H9 (cell line): ENCODE results near the gene ASB18. TPM values are rescaled to one million over a fixed set of nuclear protein-coding genes. Genes with fewer than 3 reads are reported as not detected.

Experiments used
- DNase-seq: peaks from one replicate; pipeline ENCODE4 v3.0.0-alpha.2; 2017
- H2AFZ ChIP-seq: one replicate; pipeline ENCODE4 v1.6.1; 2013; ENCODE audit warnings: mild to moderate bottlenecking, low read length, control low read depth, moderate library complexity
- H2AK5ac ChIP-seq: 2 replicates; pipeline ENCODE4 v1.6.1; 2013; ENCODE audit warnings: low read length, control low read depth, mixed read lengths; ENCODE audit not compliant: insufficient read length
- H2BK120ac ChIP-seq: one replicate; pipeline ENCODE4 v1.6.1; 2013; ENCODE audit warnings: low read depth, mild to moderate bottlenecking, low read length, control low read depth, inconsistent platforms; ENCODE audit not compliant: poor library complexity, severe bottlenecking
- H2BK12ac ChIP-seq: 2 replicates; pipeline ENCODE4 v1.6.1; 2013; ENCODE audit warnings: low read length, control low read depth, mixed read lengths, low read depth; ENCODE audit not compliant: insufficient read length
- H2BK15ac ChIP-seq: 2 replicates; pipeline ENCODE4 v1.6.1; 2013; ENCODE audit warnings: low read depth, low read length, control low read depth
- H2BK20ac ChIP-seq: one replicate; pipeline ENCODE4 v1.6.1; 2013; ENCODE audit warnings: low read depth, mild to moderate bottlenecking, low read length, control low read depth, inconsistent platforms; ENCODE audit not compliant: poor library complexity, severe bottlenecking
- H2BK5ac ChIP-seq: 2 replicates; pipeline ENCODE4 v1.6.1; 2013; ENCODE audit warnings: low read length, control low read depth, mixed read lengths; ENCODE audit not compliant: insufficient read length
- H3K14ac ChIP-seq: 2 replicates; pipeline ENCODE4 v1.6.1; 2013; ENCODE audit warnings: low read length, control low read depth; ENCODE audit not compliant: insufficient read depth
- H3K18ac ChIP-seq: 2 replicates; pipeline ENCODE4 v1.6.1; 2013; ENCODE audit warnings: low read depth, mild to moderate bottlenecking, mixed read lengths, low read length, control low read depth; ENCODE audit not compliant: insufficient read length
- H3K23ac ChIP-seq: 2 replicates; pipeline ENCODE4 v1.6.1; 2013; ENCODE audit warnings: low read length, control low read depth, mixed read lengths, low read depth; ENCODE audit not compliant: insufficient read length
- H3K23me2 ChIP-seq: 2 replicates; pipeline ENCODE4 v1.6.1; 2013; ENCODE audit warnings: low read depth, mild to moderate bottlenecking, mixed read lengths, low read length, control low read depth; ENCODE audit not compliant: insufficient read length, poor library complexity, severe bottlenecking
- H3K27ac ChIP-seq: 2 replicates; pipeline ENCODE4 v1.5.1; 2013; ENCODE audit warnings: low read length, control low read depth, mixed read lengths, low read depth; ENCODE audit not compliant: insufficient read length
- H3K27me3 ChIP-seq: 2 replicates; pipeline ENCODE4 v1.6.1; 2013; ENCODE audit warnings: low read length, control low read depth, inconsistent platforms; ENCODE audit not compliant: insufficient read depth
- H3K4ac ChIP-seq: 2 replicates; pipeline ENCODE4 v1.6.1; 2013; ENCODE audit warnings: low read depth, mild to moderate bottlenecking, control low read depth, inconsistent platforms, low read length, moderate library complexity
- H3K4me1 ChIP-seq: 2 replicates; pipeline ENCODE4 v1.6.1; 2013; ENCODE audit warnings: low read length, control low read depth, inconsistent platforms; ENCODE audit not compliant: insufficient read depth
- H3K4me2 ChIP-seq: 2 replicates; pipeline ENCODE4 v1.6.1; 2013; ENCODE audit warnings: low read length, control low read depth, mixed read lengths; ENCODE audit not compliant: insufficient read length, insufficient read depth
- H3K56ac ChIP-seq: 2 replicates; pipeline ENCODE4 v1.6.1; 2013; ENCODE audit warnings: low read depth, mild to moderate bottlenecking, mixed read lengths, low read length, control low read depth; ENCODE audit not compliant: insufficient read length
- H3K79me1 ChIP-seq: 2 replicates; pipeline ENCODE4 v1.6.1; 2013; ENCODE audit warnings: low read depth, mild to moderate bottlenecking, moderate library complexity, low read length, control low read depth, inconsistent platforms; ENCODE audit not compliant: insufficient read depth, poor library complexity, severe bottlenecking
- H3K79me2 ChIP-seq: 2 replicates; pipeline ENCODE4 v1.6.1; 2013; ENCODE audit warnings: low read length, control low read depth, inconsistent platforms; ENCODE audit not compliant: insufficient read depth
- H3K9ac ChIP-seq: 2 replicates; pipeline ENCODE4 v1.6.1; 2013; ENCODE audit warnings: low read length, control low read depth, mixed read lengths; ENCODE audit not compliant: insufficient read length; ENCODE audit errors: extremely low read depth
- H3K9me3 ChIP-seq: one replicate; pipeline ENCODE4 v1.6.1; 2013; ENCODE audit warnings: low read depth, low read length, inconsistent platforms; ENCODE audit not compliant: control insufficient read depth
- H3T11ph ChIP-seq: one replicate; pipeline ENCODE4 v1.6.1; 2013; ENCODE audit warnings: mild to moderate bottlenecking, low read length, control low read depth, inconsistent platforms
- H4K20me1 ChIP-seq: one replicate; pipeline ENCODE4 v1.6.1; 2013; ENCODE audit not compliant: control insufficient read depth, insufficient read length, insufficient read depth
- H4K5ac ChIP-seq: 2 replicates; pipeline ENCODE4 v1.6.1; 2013; ENCODE audit warnings: low read depth, mild to moderate bottlenecking, mixed read lengths, low read length, control low read depth; ENCODE audit not compliant: insufficient read length
- H4K8ac ChIP-seq: replicated peaks from 2 replicates; pipeline ENCODE4 v1.6.1; 2013; ENCODE audit warnings: low read length, control low read depth, mixed read lengths, low read depth; ENCODE audit not compliant: insufficient read length
- H4K91ac ChIP-seq: 2 replicates; pipeline ENCODE4 v1.6.1; 2013; ENCODE audit warnings: low read depth, mild to moderate bottlenecking, moderate library complexity, mixed read lengths, low read length, control low read depth; ENCODE audit not compliant: insufficient read length
- H3K27ac Mint-ChIP-seq, 3 experiments: 2 replicates in 2 of 3; 3 replicates in 1 of 3; pipeline ENCODE4 v1.8.0; 2020 to 2021; ENCODE audit warnings: mixed read lengths in 3 of 3, mild to moderate bottlenecking in 1 of 3, moderate library complexity in 1 of 3
- H3K27me3 Mint-ChIP-seq: 2 replicates; pipeline ENCODE4 v1.8.0; 2021; ENCODE audit warnings: low read depth, mild to moderate bottlenecking, moderate library complexity, mixed read lengths
- H3K36me3 Mint-ChIP-seq, 3 experiments: 2 replicates in 2 of 3; 3 replicates in 1 of 3; pipeline ENCODE4 v1.8.0; 2020 to 2021; ENCODE audit warnings: low read depth in 3 of 3, mixed read lengths in 3 of 3; ENCODE audit not compliant: insufficient read depth in 1 of 3
- H3K4me1 Mint-ChIP-seq, 2 experiments: 2 replicates each; pipeline ENCODE4 v1.8.0; 2020; ENCODE audit warnings: mixed read lengths in 2 of 2
- H3K4me3 Mint-ChIP-seq, 2 experiments: 2 replicates in 1 of 2; 3 replicates in 1 of 2; pipeline ENCODE4 v1.8.0; 2020 to 2021; ENCODE audit warnings: mild to moderate bottlenecking in 2 of 2, mixed read lengths in 2 of 2, moderate library complexity in 1 of 2
- H3K9me3 Mint-ChIP-seq, 2 experiments: 2 replicates in 1 of 2; 3 replicates in 1 of 2; pipeline ENCODE4 v1.8.0; 2020; ENCODE audit warnings: mild to moderate bottlenecking in 2 of 2, mixed read lengths in 2 of 2, moderate library complexity in 1 of 2
- WGBS: extraction: QIAGEN DNeasy Blood & Tissue Kit; methylation state at CpG from one replicate; pipeline ENCODE4 v1.1.7; 2013; ENCODE audit warnings: missing lambda C conversion rate, low lambda C conversion rate, mixed read lengths; ENCODE audit not compliant: insufficient read length; ENCODE audit errors: extremely low coverage; 5-methylcytosine and 5-hydroxymethylcytosine counted together
- total RNA-seq: library from RNA; stranded (reverse); gene quantifications from 2 replicates; pipeline ENCODE4 v1.2.1, GENCODE V29; 2021
- TF ChIP-seq, protein P1 (sequence below): fragments of 200-600 bp; sonication (generic); conservative IDR thresholded peaks from 3 replicates; pipeline ENCODE4 v1.8.0; 2021; ENCODE audit warnings: antibody characterized with exemption, mild to moderate bottlenecking

The ASB18 gene
- total RNA-seq, 1 experiment from 2014 or later = not detected

DNA sequence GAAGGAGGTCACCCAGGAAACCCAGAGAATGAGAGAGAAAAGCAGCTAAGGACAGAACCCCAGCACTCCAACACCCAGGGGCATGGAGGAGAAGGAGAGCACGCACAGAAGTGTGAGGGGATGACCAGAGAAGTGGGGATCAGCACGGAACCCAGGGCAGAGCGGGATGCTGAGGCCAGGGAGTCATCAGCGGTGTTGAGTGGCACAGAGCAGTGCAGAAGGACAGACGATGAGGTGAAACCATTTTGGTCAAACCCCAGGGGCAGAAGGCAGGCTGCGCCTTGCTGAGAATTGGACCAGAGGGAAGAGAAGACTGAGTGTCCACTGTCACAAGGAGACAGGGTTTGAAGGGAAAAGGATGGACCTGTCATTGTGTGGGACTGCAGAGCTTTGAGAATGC lies 23.4 kb upstream of the ASB18 start:
- H4K91ac ChIP-seq = no peak overlapping the region
- Mint-ChIP-seq H3K4me1 (no peaks in the 10 kb centered on the region), H3K27ac (no peak overlapping the region), H3K36me3 (no peaks in the 10 kb centered on the region), H3K27me3 (peaks cover 31% of the 10 kb centered on the region), H3K4me3 (no peak overlapping the region), H3K9me3 (peaks cover 4 to 6% of the 10 kb centered on the region in 2 experiments; a peak in 3 of 5 replicates)
- no peak overlapping the region for H2AFZ ChIP-seq
- H3K27me3 ChIP-seq = no peaks in the 10 kb centered on the region
- H3K23ac ChIP-seq = no peak overlapping the region
- no peak overlapping the region for H2AK5ac ChIP-seq
- no peak overlapping the region for H2BK12ac ChIP-seq
- TF ChIP-seq, protein P1, sequence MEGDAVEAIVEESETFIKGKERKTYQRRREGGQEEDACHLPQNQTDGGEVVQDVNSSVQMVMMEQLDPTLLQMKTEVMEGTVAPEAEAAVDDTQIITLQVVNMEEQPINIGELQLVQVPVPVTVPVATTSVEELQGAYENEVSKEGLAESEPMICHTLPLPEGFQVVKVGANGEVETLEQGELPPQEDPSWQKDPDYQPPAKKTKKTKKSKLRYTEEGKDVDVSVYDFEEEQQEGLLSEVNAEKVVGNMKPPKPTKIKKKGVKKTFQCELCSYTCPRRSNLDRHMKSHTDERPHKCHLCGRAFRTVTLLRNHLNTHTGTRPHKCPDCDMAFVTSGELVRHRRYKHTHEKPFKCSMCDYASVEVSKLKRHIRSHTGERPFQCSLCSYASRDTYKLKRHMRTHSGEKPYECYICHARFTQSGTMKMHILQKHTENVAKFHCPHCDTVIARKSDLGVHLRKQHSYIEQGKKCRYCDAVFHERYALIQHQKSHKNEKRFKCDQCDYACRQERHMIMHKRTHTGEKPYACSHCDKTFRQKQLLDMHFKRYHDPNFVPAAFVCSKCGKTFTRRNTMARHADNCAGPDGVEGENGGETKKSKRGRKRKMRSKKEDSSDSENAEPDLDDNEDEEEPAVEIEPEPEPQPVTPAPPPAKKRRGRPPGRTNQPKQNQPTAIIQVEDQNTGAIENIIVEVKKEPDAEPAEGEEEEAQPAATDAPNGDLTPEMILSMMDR = no peak
- no peaks in the 10 kb centered on the region for H3K23me2 ChIP-seq
- H3K4me2 ChIP-seq = no peak overlapping the region
- H3K4me1 ChIP-seq = no peaks in the 10 kb centered on the region
- H3K56ac ChIP-seq = no peak overlapping the region
- H2BK20ac ChIP-seq = no peak overlapping the region
- no peak overlapping the region for H3K27ac ChIP-seq
- no peaks in the 10 kb centered on the region for H3K79me1 ChIP-seq
- H3K14ac ChIP-seq = no peak overlapping the region
- H3K4ac ChIP-seq = no peak overlapping the region
- no peak overlapping the region for H2BK15ac ChIP-seq
- H3K79me2 ChIP-seq = no peaks in the 10 kb centered on the region
- no peak overlapping the region for H3K9ac ChIP-seq
- H3K18ac ChIP-seq = no peak overlapping the region
- peak overlapping the region; percentile 69 for H4K8ac ChIP-seq
- no peak overlapping the region for H3T11ph ChIP-seq
- no peaks in the 10 kb centered on the region for H4K20me1 ChIP-seq
- H2BK5ac ChIP-seq = no peak overlapping the region
- no peak for DNase-seq
- H4K5ac ChIP-seq = no peak overlapping the region
- WGBS = no CpG with 5 or more reads among the region's 6 CpGs
- H3K9me3 ChIP-seq = no peaks in the 10 kb centered on the region
- H2BK120ac ChIP-seq = no peak overlapping the region
